ENCODE results near the gene FA2H. TPM values are rescaled to one million over a fixed set of nuclear protein-coding genes. Genes with fewer than 3 reads are reported as not detected.

The FA2H gene
- total RNA-seq, 2 experiments from 2014 or later = not detected

GRCh38 chr16:74720579-74720978 lies 54.0 kb downstream of the FA2H start:
- no peak for DNase-seq
- Mint-ChIP-seq H3K4me1 (ENCODE audit: low read depth) (no peaks in the 10 kb centered on the region), H3K27ac (no peak overlapping the region), H3K36me3 (ENCODE audit: low read depth) (no peaks in the 10 kb centered on the region), H3K4me3 (no peak overlapping the region), H3K9me3 (no peaks in the 10 kb centered on the region), H3K27me3 (no peaks in the 10 kb centered on the region)
- ChIA-PET CTCF (interaction anchor here (1.4 to 1.6 kb wide), 3 partner anchors 10 to 142 kb away, joined by 4 to 6 read pairs (median 6); no protein-coding TSS in a partner anchor), POLR2A (no interaction called here)
- intact Hi-C loops (cut with micrococcal nuclease) = no loop called here
- TF ChIP-seq CTCF (IDR thresholded peaks at IDR 0.05) = no peak
- no peak for ATAC-seq

- no peak for DNase-seq
- POLR2A ChIA-PET = no interaction called here
- Mint-ChIP-seq H3K27ac (no peak overlapping the region), H3K4me1 (ENCODE audit: low read depth) (no peaks in the 10 kb centered on the region), H3K9me3 (no peaks in the 10 kb centered on the region), H3K27me3 (no peaks in the 10 kb centered on the region), H3K36me3 (ENCODE audit: low read depth) (no peaks in the 10 kb centered on the region), H3K4me3 (no peak overlapping the region)
- ATAC-seq = no peak
- no peak for TF ChIP-seq CTCF (IDR thresholded peaks at IDR 0.05)
- intact Hi-C loops (cut with micrococcal nuclease) = no loop called here
- CTCF ChIA-PET = interaction anchor here (0.8 to 2.6 kb wide), 4 partner anchors 8 to 94 kb away, joined by 3 to 7 read pairs (median 4); no protein-coding TSS in a partner anchor
Measured at GRCh38 chr16:74718741-74719610, 55.6 kb downstream of the FA2H start.

- Mint-ChIP-seq H3K9me3 (no peaks in the 10 kb centered on the region), H3K27me3 (no peaks in the 10 kb centered on the region), H3K4me3 (no peak overlapping the region), H3K27ac (no peak overlapping the region), H3K4me1 (ENCODE audit: low read depth) (no peaks in the 10 kb centered on the region), H3K36me3 (ENCODE audit: low read depth) (no peaks in the 10 kb centered on the region)
- ChIA-PET CTCF (interaction anchor here (1.5 to 2.6 kb wide), 2 partner anchors 9 to 10 kb away, joined by 4 to 7 read pairs; no protein-coding TSS in a partner anchor), POLR2A (no interaction called here)
- TF ChIP-seq CTCF (IDR thresholded peaks at IDR 0.05) = no peak
- intact Hi-C loops (cut with micrococcal nuclease) = no loop called here
- no peak for DNase-seq
- no peak for ATAC-seq
Measured at GRCh38 chr16:74718140-74718539, 56.5 kb downstream of the FA2H start.

- H3K27me3 Mint-ChIP-seq = no peaks in the 10 kb centered on the region
- no peaks in the 10 kb centered on the region for H3K9me3 Mint-ChIP-seq
- ATAC-seq = no peak
- no peak overlapping the region for H3K27ac Mint-ChIP-seq
- intact Hi-C loops (cut with micrococcal nuclease) = no loop called here
- no peak overlapping the region for H3K4me3 Mint-ChIP-seq
- no peak for DNase-seq
- no peaks in the 10 kb centered on the region for H3K36me3 Mint-ChIP-seq (ENCODE audit: low read depth)
- H3K4me1 Mint-ChIP-seq (ENCODE audit: low read depth) = no peaks in the 10 kb centered on the region
- POLR2A ChIA-PET = no interaction called here
- CTCF ChIA-PET = interaction anchor here (1.4 to 2.6 kb wide), 2 partner anchors 9 kb away, joined by 3 to 7 read pairs; no protein-coding TSS in a partner anchor
- TF ChIP-seq CTCF (IDR thresholded peaks at IDR 0.05) = no peak
Measured at GRCh38 chr16:74717367-74717766, 57.3 kb downstream of the FA2H start.

GRCh38 chr16:74716355-74716754 lies 58.3 kb downstream of the FA2H start:
- Mint-ChIP-seq H3K4me3 (no peak overlapping the region), H3K9me3 (no peaks in the 10 kb centered on the region), H3K36me3 (ENCODE audit: low read depth) (no peaks in the 10 kb centered on the region), H3K4me1 (ENCODE audit: low read depth) (no peaks in the 10 kb centered on the region), H3K27me3 (no peaks in the 10 kb centered on the region), H3K27ac (no peak overlapping the region)
- TF ChIP-seq CTCF (IDR thresholded peaks at IDR 0.05) = no peak
- ChIA-PET CTCF (interaction anchor here (1.4 to 2.6 kb wide), 2 partner anchors 8 to 10 kb away, joined by 3 to 7 read pairs; no protein-coding TSS in a partner anchor), POLR2A (no interaction called here)
- intact Hi-C loops (cut with micrococcal nuclease) = no loop called here
- DNase-seq (no peak), ATAC-seq (no peak)

Data from activated CD8-positive, alpha-beta T cell treated with anti-CD3 and anti-CD28 coated beads for 36 hours (primary cell).